Fibroblast of gingiva (primary cell): ENCODE measurements around the gene PRDM16.
"Not testable (repeated sequence)": the region's sequence is repeated elsewhere in the genome, so short reads cannot be mapped to it uniquely, and the experiment has no call there.

Experiments
- DNase-seq: peaks from one replicate; pipeline ENCODE4 v3.0.0-alpha.2; 2011; ENCODE audit warnings: low read depth

The PRDM16 gene

GRCh38 chr1:3282186-3282585 lies 213.2 kb downstream of the PRDM16 start:
- DNase-seq, result no peak

- no peak for DNase-seq
Observed at GRCh38 chr1:3282656-3283430, 213.8 kb downstream of the PRDM16 start.

DNA sequence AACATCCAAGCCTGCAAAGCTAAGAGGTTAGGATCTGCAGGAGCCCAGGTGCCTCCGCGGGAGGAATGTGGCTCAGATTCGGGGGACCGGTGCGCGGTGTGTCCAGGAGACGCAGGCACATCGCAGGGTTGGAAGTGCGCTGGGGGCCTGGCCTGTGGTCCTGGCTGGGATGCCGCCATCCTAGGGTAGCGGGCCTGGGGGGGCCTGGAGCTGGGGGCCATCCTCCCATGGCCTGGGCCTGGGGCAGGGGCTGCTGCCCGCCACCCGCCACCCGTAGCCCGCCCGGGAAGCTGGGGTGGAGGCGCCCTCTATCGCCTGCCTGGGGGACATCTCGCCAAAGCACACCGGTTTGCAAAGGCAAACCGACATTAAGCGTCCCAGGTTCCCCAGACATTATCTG lies 214.8 kb downstream of the PRDM16 start:
- DNase-seq, result no peak

DNA sequence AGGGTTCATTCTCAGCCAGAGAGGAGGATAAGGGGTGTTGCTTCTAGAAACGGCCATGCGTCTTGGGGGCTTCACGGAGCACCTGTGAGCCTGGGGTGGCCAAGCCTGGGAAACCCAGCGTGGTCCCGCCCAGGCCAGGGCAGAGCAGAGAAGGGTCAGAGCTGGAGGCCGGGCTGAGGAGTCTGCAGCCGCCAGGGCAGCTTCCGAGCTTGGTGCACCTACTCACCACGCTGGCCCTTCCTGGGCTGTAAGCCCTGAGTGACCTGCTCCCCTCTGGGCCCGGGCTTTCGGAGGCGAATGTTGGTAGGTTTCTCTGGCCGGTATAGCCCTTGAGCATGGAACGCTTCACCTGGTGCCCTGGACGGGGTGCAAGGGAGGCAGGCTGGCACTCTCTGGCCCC lies 215.7 kb downstream of the PRDM16 start:
- DNase-seq, result no peak

- DNase-seq, result no peak
Observed at GRCh38 chr1:3285106-3285740, 216.2 kb downstream of the PRDM16 start.

DNA sequence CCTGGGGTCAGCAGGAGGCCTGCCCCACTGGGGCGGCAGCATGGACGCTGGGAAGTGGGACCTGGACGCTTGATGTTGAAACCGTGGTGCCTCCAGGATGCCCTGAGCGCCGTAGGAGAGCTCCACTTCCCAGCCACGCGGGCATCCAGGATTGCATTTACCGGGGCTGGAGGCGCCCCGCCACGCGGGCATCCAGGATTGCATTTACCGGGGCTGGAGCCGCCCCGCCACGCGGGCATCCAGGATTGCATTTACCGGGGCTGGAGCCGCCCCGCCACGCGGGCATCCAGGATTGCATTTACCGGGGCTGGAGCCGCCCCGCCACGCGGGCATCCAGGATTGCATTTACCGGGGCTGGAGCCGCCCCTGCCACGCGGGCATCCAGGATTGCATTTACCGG lies 218.1 kb downstream of the PRDM16 start:
- DNase-seq, result not testable (repeated sequence)

- no peak for DNase-seq
Observed at GRCh38 chr1:3287656-3288160, 218.7 kb downstream of the PRDM16 start.

DNA sequence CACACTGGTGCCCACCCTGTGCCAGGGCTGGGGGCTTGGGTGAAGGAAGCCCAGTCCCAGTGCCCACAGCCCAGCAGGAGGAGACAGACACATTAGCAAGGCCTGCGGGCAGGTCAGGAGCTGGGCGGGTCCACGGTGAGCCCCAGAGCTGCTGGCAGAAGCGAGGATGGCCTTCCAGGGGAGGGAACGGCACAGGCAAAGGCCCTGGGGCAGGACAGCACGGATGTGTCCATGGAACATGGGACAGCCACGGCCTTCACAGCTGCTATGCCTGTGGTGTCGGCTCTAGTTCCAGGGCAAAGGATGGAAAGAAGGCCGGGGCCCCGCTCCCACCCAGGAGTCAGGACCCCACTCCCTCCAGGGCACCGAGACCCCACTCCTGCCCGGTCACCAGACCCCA lies 220.5 kb downstream of the PRDM16 start:
- DNase-seq, result no peak

- DNase-seq, result no peak
Observed at GRCh38 chr1:3290438-3290837, 221.4 kb downstream of the PRDM16 start.

DNA sequence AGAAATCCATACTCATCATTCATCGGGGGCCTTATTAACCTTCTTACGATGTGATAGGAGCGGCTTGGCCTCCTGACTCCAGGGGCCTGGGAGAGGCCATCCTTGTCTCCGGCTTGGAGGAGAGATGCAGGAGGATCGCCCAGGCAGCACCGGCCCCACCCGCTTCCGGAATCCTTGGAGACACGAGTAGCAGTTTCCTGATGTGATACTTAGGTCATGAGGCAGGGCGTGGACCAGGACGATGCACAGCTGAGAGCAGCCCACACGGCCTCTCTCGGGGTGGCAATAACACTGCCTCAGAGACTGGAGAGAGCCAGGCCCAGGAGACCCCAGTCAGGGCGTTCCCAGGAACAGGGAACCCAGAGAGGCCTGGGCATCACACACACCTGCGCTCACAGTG lies 221.9 kb downstream of the PRDM16 start:
- DNase-seq, result no peak

DNA sequence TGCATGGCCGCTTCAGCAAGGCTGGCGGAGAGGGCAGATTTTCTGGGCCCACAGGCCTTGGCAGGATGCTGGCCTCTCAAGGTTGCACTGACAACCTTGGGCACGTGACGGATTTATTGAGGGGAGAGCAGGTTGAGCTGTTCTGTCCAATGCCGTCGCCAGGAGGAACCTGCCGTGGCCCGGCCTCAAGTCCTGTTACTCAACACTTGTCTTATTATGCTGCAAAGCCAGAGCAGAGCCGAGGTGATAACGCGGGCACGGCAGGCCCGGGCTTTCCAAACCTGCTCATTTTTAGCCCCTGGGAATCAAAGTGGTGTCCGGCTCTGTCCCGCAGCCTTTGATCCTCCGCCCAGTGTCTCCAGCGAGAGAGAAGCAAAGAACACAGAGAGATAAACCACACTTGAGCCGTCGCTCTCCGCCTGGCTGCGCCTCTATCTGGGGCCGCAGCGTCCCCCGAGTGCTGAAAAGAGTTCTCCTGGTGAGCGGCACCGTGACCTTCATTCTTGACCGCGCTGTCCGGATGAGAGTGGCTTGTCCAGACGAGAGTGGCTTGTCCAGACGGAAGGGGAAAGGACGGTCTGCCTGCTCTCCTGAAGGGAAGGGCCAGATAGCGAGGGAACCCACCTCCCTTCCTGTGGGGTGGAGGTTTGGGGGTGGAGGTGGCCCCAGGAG lies 223.2 kb downstream of the PRDM16 start:
- DNase-seq, result no peak

DNA sequence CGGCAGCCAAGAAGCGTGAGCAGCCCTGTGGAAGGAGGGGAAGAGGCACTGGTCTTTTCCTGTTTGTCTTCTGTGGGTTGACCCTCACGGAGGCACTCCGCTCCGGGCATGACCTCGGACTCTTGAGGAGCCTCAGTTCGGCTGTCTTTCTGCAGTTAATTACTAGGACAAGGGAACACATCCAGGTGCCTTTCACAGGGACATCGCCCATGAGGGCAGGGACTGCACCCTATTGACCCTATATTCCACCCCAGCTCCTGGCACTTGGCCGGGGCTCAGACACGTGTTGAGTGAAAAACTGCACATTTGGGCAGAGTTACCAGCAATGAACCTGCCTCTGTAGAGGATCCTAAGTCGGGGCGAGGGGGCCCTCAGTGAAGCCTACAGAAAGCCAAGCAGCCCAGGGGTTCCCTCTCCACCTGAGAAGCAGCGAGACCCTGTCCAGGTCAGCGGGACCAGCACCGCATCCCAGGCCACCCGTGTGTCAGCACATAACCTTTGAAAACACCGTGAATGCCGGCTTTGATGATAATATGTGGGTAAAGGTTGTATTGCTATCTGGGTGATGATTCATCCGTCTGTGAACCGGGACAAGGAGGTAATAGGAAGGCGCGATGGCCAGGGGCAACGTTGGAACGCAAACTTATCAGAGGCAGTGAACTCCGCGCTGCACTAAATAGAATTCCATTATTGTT lies 224.0 kb downstream of the PRDM16 start:
- no peak for DNase-seq

DNA sequence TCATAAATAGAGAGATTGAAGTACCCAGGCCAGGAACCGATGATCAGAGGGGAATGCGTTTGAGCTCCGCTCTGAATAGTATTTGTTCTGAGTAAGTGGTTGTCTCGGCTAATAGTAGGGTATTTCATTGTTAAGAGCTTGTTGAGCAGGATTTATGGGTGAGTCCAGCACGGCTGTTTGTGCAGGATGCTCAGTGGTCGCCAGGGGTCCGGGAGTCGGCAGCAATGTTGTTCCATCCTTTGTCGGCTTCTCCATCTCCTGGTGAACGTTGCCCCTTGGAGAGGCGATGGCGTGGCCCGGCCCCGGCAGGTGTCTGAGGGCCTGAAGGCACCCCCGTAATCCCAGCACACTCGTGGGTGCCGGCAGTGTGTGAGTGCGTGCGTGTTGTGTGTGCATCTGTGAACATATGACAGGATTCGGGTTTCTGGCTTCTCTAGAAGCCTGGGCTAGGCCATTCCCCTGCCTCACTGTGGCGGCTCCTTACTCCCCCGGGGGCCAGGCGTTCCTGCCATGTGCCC lies 224.6 kb downstream of the PRDM16 start:
- no peak for DNase-seq

GRCh38 chr1:3294450-3294849 lies 225.4 kb downstream of the PRDM16 start:
- no peak for DNase-seq

GRCh38 chr1:3295846-3296245 lies 226.8 kb downstream of the PRDM16 start:
- no peak for DNase-seq

- no peak for DNase-seq
Observed at GRCh38 chr1:3296326-3296725, 227.3 kb downstream of the PRDM16 start.

DNA sequence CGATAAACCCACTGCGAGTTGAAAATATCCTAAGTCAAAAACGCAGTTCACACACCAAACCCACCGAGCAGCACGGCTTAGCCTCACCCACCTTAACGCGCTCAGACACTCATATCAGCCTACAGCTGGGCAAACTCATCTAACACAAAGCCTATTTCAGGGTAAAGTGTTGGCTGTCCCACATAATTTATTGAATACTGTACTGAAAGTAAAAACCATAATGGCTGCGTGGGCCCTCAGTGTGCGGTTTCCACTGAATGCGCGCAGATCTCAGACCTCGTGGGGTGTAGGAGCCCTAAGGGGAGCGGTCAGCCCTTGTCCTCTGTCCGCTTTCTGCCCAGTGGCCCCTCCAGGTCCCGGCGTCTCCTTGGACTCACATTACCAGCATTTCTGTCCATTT lies 227.8 kb downstream of the PRDM16 start:
- no peak for DNase-seq

- DNase-seq, result no peak
Observed at GRCh38 chr1:3297756-3298155, 228.8 kb downstream of the PRDM16 start.

- no peak for DNase-seq
Observed at GRCh38 chr1:3298197-3298596, 229.2 kb downstream of the PRDM16 start.

DNA sequence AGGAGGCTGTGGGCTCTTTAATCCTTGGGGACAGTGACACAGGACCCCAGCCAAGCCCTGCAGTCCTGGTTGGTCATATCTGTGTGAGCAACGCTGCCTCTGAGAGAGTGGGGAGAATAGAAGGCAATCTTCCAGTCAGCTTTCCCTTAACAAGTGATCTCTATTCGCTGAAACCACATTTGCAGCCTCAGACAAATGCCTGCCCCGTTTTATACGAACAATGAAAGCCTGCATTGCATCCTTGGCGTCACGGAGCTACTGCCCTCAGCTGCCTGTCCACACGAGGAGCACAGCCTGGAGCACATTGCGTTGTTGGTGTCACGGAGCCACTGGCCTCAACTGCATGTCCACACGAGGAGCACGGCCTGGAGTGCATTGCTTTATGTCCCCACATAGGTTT lies 235.2 kb downstream of the PRDM16 start:
- DNase-seq, result no peak

GRCh38 chr1:3304692-3305091 lies 235.7 kb downstream of the PRDM16 start:
- DNase-seq, result no peak

DNA sequence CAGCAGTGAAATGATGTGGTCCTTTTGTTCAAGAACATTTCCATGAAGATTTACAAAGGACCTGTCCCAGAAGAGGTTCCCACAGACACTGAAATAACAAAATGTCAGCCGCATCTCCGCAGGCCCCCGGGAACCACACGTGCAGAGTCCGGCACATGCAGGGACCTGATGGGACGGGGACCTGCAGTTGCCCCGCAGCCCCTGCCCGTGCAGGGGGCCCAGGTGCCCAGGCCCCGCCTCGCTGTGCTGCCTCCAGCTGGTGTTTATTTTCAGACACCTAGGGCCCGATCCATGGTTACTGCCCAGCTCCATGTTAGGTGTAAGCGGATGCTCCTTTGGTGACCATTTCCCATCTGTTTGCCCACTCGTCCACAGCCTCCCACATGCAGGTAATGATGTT lies 236.2 kb downstream of the PRDM16 start:
- no peak for DNase-seq
